HG03575 (cell line): ENCODE measurements around the gene PEX7.

Source experiments
- ATAC-seq: cut with Tn5 transposase; IDR thresholded peaks from one replicate; pipeline ENCODE4 v1.9.1; 2021; ENCODE audit not compliant: unreplicated experiment, insufficient number of reproducible peaks, low FRiP score; ENCODE audit errors: extremely low read depth

PEX7 gene, protein sequence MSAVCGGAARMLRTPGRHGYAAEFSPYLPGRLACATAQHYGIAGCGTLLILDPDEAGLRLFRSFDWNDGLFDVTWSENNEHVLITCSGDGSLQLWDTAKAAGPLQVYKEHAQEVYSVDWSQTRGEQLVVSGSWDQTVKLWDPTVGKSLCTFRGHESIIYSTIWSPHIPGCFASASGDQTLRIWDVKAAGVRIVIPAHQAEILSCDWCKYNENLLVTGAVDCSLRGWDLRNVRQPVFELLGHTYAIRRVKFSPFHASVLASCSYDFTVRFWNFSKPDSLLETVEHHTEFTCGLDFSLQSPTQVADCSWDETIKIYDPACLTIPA

GRCh38 chr6:136822376-136823127, at the start of gene PEX7:
Gene PEX7, plus strand, starts transcription at chr6:136822592. Its CDS starts 74 bp downstream, at chr6:136822666.
- peak; percentile 74 for ATAC-seq

GRCh38 chr6:136772685-136773472, 49.5 kb upstream of the PEX7 start:
- peak; percentile 32 for ATAC-seq

DNA sequence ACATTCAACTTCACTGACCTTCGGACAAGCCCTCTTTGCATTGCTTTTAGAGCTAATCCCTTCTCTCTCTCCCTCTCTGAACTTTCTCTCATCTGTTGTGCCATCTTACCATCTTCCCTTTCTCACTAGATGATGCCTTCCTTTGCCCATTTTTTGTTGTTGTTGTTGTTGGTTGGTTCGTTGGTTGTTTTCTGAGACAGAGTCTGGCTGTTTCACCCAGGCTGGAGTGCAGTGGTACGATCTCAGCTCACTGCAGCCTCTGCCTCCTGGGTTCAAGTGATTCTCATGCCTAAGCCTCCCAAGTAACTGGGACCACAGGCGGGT, 49.0 kb upstream of the PEX7 start:
- no peak for ATAC-seq

GRCh38 chr6:136774228-136775041, 48.0 kb upstream of the PEX7 start:
- no peak for ATAC-seq

DNA sequence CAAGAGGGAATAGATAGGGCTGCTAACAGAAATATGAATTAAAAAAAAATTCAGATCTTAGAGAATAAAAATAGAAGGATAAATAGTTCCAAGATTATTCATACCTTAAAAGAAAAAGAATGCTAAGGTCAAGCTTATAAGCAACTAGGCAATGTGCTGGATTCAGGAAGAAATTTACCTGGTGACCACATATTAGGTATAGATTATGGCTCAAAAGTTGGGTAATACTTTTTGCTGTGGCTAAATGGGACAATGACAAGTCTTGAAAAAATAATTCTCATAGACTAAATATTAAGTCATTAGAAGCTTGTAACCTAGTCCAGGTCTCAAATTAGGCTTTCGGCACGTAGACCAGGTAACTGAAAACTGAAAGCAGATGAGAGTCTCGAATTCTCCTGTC, 47.3 kb upstream of the PEX7 start:
- ATAC-seq = no peak

DNA sequence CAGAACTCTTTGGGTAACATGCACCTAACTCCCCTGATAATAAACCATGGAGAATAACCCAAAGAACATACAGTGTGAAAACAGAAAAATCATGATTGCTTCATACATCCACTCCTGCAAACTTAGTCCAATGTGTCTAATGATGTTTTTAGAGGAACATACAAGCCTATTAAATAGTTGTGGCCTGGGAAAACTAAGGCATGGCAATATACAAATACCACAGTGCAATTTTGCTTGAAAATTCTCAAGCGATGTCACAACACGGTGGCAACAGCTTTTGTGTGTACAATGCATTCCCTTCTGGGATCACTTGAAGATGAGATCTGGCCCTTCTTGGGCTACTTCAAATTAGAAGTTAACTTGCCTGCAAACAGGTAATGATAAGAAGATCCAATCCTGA, 46.8 kb upstream of the PEX7 start:
- no peak for ATAC-seq

DNA sequence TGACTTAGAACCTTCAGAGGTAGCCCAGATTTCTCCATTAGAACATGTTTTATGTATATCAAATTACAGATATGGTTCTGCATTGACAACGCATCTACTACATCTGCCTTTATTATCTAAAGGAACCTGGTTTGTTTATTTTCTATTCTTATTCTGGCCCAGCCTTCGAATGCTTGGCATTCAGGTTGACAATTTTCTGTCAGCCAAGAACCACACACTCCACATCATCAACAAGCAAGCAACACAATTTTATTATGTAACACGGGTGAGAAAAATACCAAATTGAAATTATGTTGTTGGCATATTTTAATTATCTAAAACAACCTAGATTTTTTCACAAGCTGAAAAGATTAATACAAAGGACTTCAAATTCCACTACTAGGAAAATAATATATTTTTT, 44.7 kb upstream of the PEX7 start:
- no peak for ATAC-seq

DNA sequence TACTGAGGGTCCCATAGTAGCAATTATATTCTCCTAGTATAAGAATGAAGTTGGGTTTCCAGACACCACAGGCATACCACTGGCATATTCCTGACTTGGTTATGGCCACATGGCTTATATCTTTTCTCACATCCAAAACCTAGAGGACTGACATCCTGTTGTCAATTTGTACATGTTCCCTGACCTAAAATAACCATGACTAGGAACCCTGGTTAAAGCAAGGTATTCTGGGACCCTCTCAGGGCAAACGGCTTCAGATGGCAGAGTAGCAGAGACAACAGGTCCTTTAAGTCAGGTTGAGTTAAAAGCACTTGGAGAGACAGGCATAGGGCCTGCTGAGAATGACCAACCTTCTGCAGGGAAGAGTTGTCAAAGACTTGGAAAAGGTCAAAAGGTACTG, 42.7 kb upstream of the PEX7 start:
- ATAC-seq = no peak

- ATAC-seq = no peak
Measured at GRCh38 chr6:136780972-136781371, 41.4 kb upstream of the PEX7 start.

GRCh38 chr6:136782021-136782770, 40.2 kb upstream of the PEX7 start:
- ATAC-seq = no peak

DNA sequence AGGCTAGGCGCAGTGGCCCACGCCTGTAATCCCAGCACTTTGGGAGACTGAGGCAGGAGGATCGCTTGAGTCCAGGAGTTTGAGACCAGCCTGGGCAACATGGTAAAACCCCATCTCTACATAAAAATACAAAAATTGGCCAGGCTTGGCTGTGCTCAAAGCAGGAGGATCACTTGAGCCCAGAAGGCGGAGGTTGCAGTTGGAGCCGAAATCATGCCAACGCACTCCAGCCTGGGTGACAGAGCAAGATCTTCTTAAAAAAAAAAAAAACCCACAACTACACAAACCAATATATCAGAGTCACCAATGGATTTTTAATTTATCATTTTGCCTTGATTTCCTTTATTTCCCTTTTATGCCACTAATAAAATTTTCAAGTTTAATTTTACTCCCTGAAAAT, 39.4 kb upstream of the PEX7 start:
- no peak for ATAC-seq

- no peak for ATAC-seq
Measured at GRCh38 chr6:136783495-136784270, 38.7 kb upstream of the PEX7 start.

DNA sequence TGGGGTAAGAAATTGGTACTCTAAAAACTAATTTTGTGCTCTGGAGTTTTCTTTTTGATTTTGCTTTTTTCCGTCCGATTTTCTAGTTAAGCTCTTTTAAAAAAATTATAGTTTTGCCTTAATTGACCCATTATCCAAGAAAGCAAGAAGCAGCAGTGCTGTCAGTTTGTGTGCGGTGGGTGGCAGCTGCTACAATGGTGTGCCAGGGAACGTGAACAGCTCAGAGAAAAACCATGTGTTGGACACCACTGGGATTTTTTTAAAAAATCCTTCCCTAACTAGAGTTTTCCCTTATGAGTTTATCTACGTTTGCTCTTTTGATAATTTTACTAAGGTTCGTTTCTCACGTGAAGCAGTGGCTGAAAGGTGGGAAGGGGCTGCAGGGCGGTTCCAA, 38.1 kb upstream of the PEX7 start:
- no peak for ATAC-seq

GRCh38 chr6:136784910-136785746, 37.3 kb upstream of the PEX7 start:
- no peak for ATAC-seq

DNA sequence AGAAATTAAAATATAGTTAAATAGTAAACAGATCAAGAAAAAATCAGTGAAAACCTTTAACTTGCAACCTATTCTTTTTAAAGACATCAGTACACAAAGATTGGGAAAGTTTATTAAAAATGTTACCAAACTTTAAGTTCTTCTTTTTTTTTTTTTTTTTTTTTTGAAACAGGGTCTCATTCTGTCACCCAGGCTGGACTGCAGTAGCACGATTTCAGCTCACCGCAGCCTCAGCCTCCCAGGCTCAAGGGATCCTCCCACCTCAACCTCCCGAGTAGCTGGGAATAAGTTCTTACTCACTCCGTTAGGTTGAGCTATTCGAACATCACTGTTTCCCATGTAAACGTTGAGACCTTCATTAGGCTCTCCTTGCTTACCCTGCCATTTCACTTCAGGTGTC, 35.7 kb upstream of the PEX7 start:
- ATAC-seq = no peak

- no peak for ATAC-seq
Measured at GRCh38 chr6:136787726-136788068, 34.7 kb upstream of the PEX7 start.
